BJ (cell line): ENCODE results near the gene NFYC. TPM values are rescaled to one million over a fixed set of nuclear protein-coding genes. Genes with fewer than 3 reads are reported as not detected.

Experiments
- CTCF ChIA-PET: fragments of 350-600 bp; formaldehyde crosslinking; extraction: SDS; loops from one replicate; lab custom pipeline; 2021; ENCODE audit warnings: antibody characterized with exemption, inconsistent platforms; lab: Yijun Ruan, JAX
- POLR2A ChIA-PET: fragments of 300-600 bp; sonication (Branson Sonifier 250); formaldehyde crosslinking; extraction: SDS; loops from one replicate; lab custom pipeline; 2021; ENCODE audit warnings: antibody characterized with exemption; lab: Charles Lee
- DNase-seq: peaks from one replicate; pipeline ENCODE4 v3.0.0-alpha.2; 2011; ENCODE audit warnings: low read depth
- H3K27me3 ChIP-seq: 2 replicates; pipeline ENCODE4 v1.6.0; 2011; ENCODE audit warnings: low read length; ENCODE audit not compliant: control insufficient read depth, insufficient read depth
- H3K36me3 ChIP-seq: 2 replicates; pipeline ENCODE4 v1.5.1; 2011; ENCODE audit warnings: low read length; ENCODE audit not compliant: control insufficient read depth, insufficient read depth
- H3K4me3 ChIP-seq: 2 replicates; pipeline ENCODE4 v1.5.1; 2011; ENCODE audit warnings: low read depth, mild to moderate bottlenecking, control low read depth, low read length
- CTCF ChIP-seq: IDR thresholded peaks from 2 replicates; pipeline ENCODE4 v1.5.1; 2011; ENCODE audit warnings: low read depth, mild to moderate bottlenecking, control low read depth, inconsistent platforms, low read length, moderate library complexity; ENCODE audit not compliant: insufficient read depth
- polyA plus RNA-seq: library from polyadenylated mRNA; depleted of rRNA; stranded (reverse); fragments of >200 nt; gene quantifications from 2 replicates; pipeline ENCODE4 v1.2.3, GENCODE V29; 2011; rRNA removed
- small RNA-seq: library from RNA; depleted of rRNA; stranded (forward); fragments of <200 nt; gene quantifications from one replicate; pipeline ENCODE3, GENCODE V24; 2012; ENCODE audit warnings: low replicate concordance, low read depth; ENCODE audit not compliant: insufficient read length

NFYC gene
- polyA plus RNA-seq, 1 experiment, result 63.2 TPM

DNA sequence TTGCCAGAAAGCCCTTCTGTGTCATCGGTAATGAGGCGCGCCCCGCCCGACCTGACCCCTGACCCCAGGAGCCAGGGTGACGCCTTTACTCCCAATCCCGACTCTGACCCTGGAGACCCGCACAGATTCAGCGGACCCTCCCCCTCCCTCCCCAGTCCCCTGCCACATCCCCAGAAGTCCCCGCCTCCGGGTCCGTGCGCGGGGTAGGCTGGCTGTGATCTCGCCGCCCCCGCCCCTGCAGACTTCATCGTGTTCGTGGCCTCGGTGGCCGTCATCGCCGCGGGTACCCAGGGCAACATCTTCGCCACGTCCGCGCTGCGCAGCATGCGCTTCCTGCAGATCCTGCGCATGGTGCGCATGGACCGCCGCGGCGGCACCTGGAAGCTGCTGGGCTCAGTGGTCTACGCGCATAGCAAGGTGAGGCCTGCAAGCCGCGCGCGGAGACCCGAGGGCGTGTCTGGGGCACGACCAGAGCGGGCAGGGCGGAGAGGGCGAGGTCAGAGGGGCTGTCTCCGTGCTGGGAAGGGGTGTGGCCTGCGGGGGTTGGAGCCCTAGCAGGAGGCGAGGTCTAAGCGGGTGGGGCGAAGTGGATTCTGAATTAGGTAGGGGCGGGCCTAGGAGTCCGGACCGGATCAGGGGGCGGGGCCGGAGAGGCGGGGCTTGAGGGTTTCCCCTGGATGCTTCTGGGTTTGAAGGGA is 126.9 kb downstream of the NFYC start:
- no peaks in the 10 kb centered on the region for H3K36me3 ChIP-seq
- ChIA-PET POLR2A (no interaction called here), CTCF (no interaction called here)
- peak overlapping the region; percentile 47 for H3K4me3 ChIP-seq
- DNase-seq, result no peak
- peaks cover 9% of the 10 kb centered on the region for H3K27me3 ChIP-seq
- no peak for TF ChIP-seq CTCF

DNA sequence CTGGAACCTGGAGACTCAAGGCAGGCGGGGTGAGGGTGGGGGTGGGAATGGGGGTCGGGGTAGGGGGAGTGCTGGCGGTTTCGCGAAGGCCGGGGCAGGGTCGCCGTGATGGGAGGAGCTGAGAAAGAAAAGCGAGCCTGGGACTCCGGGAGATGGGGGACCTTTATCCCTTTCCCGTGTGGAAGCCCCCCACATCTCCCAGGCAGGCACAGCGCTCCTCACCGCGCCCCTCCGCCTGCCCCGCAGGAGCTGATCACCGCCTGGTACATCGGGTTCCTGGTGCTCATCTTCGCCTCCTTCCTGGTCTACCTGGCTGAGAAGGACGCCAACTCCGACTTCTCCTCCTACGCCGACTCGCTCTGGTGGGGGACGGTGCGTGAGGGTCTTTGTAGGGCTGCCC is 127.6 kb downstream of the NFYC start:
- H3K4me3 ChIP-seq, result no peak overlapping the region; the same call in 1 of the 2 replicates
- peaks cover 9% of the 10 kb centered on the region for H3K27me3 ChIP-seq
- no peaks in the 10 kb centered on the region for H3K36me3 ChIP-seq
- ChIA-PET CTCF (no interaction called here), POLR2A (no interaction called here)
- no peak for TF ChIP-seq CTCF
- no peak for DNase-seq

DNA sequence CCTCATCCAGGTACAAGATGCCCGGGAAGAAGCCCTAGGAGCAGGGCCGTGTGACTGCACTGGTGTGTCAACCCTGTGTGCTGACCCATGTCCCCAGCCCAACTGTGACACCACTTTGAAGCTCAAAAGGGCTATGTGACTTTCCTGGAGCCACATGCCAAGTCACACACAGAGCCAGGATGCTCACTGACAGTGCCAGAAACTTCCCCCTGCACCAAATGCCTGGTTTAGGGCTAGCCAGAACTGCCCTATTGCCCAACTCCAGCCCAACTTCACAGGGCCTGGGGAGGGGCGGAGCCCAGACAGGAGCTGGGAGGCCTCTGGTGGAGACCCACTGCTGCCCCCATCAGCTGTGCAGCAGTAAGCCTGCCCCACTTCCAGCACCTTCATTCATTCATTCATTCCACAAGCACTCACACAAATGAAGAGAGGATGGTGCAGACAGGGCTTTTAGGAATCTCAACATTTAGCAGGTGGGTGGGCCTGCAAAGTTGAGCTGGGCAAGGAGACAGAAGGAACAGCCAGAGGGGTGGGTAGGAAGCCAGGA is 128.8 kb downstream of the NFYC start:
- no peak for DNase-seq
- CTCF ChIA-PET, result interaction anchor here (1.0 to 1.1 kb wide), 2 partner anchors 11 to 16 kb away, joined by 3 read pairs; no protein-coding TSS in a partner anchor
- TF ChIP-seq CTCF, result no peak
- POLR2A ChIA-PET, result no interaction called here
- Histone ChIP-seq H3K4me3 (no peak overlapping the region), H3K36me3 (no peaks in the 10 kb centered on the region), H3K27me3 (peaks cover 9% of the 10 kb centered on the region)

Small RNA genes lying within 50 kb of the gene (small RNA-seq; reads per million reads assigned to genes)
- gene MIR30C1, result 6.5 reads per million, percentile 69 among the genes with 10 or more reads in this experiment
- gene MIR30E, result 9,932 reads per million, percentile 99 among the genes with 10 or more reads in this experiment
- not detected for gene RN7SL326P

Other genes with a start within 250 kb of the NFYC start
- gene ZFP69B, start 241.2 kb upstream of the NFYC start, polyA plus RNA-seq, result 1.5 and 2.5 TPM in 2 replicates
- gene ZFP69, start 214.4 kb upstream of the NFYC start, polyA plus RNA-seq, result 1.4 and 1.9 TPM in 2 replicates
- 6.4 and 9.6 TPM in 2 replicates for gene EXO5, start 182.9 kb upstream of the NFYC start, polyA plus RNA-seq
- 1.4 and 2.6 TPM in 2 replicates for gene ZNF684, start 160.1 kb upstream of the NFYC start, polyA plus RNA-seq
- gene RIMS3, start 26.0 kb upstream of the NFYC start, polyA plus RNA-seq, result 0.43 and 0.59 TPM in 2 replicates
- 0.02 and 0.06 TPM in 2 replicates for gene KCNQ4, start 92.1 kb downstream of the NFYC start, polyA plus RNA-seq
- 0.67 and 0.80 TPM in 2 replicates for gene CITED4, start 170.7 kb downstream of the NFYC start, polyA plus RNA-seq